Measurements from ENCODE around the gene AK9. TPM values are rescaled to one million over a fixed set of nuclear protein-coding genes. Genes with fewer than 3 reads are reported as not detected.

AK9 gene
- polyA plus RNA-seq, 2 donors, result 2.4 to 3.0 TPM

DNA sequence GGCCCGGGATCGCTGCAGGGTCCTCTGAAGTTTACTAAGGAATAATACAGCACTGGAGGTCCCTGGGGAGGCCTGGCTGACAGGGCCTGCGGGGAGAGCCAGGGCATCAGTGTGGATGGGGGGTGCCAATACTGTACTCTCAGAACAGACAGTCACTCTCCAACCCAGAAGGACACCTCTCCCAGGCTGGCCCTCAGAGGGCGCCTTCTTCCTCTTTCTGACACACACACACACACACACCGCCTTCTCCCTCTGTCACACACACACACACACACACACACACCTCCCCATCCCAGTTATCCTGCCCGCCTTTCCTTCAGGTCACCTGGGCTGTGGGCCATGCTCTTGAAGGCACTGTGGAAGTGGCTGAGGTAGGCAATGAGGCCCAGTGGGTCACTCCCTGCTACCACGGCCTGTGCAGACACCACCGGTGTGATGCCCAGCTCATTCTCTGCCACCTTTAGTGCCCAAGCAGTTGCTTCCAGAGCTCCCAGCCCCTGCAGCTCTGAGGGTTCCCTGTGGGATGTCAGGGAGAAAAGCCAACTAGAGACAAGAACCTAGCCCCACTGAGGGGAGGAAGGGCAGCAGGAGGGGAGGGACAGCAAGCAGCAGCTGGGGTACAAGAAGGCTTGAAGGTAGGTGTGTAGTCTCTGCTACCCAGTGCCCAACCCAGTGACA lies 243.0 kb downstream of the AK9 start:
- H3K9me3 ChIP-seq (ENCODE audit: control insufficient read depth in 2 of 2, insufficient read depth in 1 of 2, low read depth in 1 of 2, low read length in 1 of 2), result no peaks in the 10 kb centered on the region
- 77 to 81% methylated on average over 8 of the region's 8 CpGs for WGBS, 2 donors

DNA sequence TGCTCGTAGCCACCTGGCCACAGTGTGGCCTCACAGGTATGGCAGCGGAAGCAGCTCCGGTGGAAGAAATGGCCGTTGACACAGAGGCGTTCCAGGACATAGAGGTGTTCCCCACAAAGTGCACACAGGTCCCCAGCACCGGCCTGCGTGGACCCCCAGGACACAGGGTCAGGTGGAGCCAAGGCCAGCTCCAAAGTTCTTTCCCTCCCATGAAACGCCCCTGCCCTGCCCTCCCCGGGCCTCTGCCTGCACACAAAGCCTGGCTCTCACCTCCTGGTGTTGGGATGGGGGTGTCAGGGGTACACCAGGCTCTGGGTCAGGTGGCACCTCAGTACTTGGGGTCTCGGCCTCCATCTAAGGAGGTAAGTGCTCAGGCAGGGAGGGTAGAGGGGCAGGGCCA lies 243.9 kb downstream of the AK9 start:
- Histone ChIP-seq H3K4me1 (ENCODE audit: control insufficient read depth in 2 of 2, insufficient read depth in 2 of 2, low read length in 1 of 2) (peaks cover 6 to 20% of the 10 kb centered on the region in 2 donors), H3K4me3 (ENCODE audit: low read depth in 1 of 2, low read length in 2 of 2) (no peak overlapping the region), H3K36me3 (ENCODE audit: control insufficient read depth in 2 of 2, insufficient read depth in 2 of 2, low read length in 1 of 2) (peaks cover 11 to 35% of the 10 kb centered on the region in 2 donors), H3K9me3 (ENCODE audit: control insufficient read depth in 2 of 2, insufficient read depth in 1 of 2, low read depth in 1 of 2, low read length in 1 of 2) (no peaks in the 10 kb centered on the region), H3K27ac (ENCODE audit: low read depth in 2 of 2, low read length in 1 of 2) (no peak overlapping the region), H3K27me3 (ENCODE audit: control insufficient read depth in 1 of 2, insufficient read depth in 2 of 2, low read length in 2 of 2) (no peaks in the 10 kb centered on the region)
- 87 to 94% methylated on average over 10 of the region's 10 CpGs for WGBS, 2 donors

More for the DNA sequence above, 243.0 kb downstream of the AK9 start:
- no peaks in the 10 kb centered on the region for H3K27me3 ChIP-seq (ENCODE audit: control insufficient read depth in 1 of 2, insufficient read depth in 2 of 2, low read length in 2 of 2)
- no peak overlapping the region for H3K4me3 ChIP-seq (ENCODE audit: low read depth in 1 of 2, low read length in 2 of 2)
- H3K27ac ChIP-seq (ENCODE audit: low read depth in 2 of 2, low read length in 1 of 2), result no peak overlapping the region
- H3K4me1 ChIP-seq (ENCODE audit: control insufficient read depth in 2 of 2, insufficient read depth in 2 of 2, low read length in 1 of 2), result peaks cover 2 to 13% of the 10 kb centered on the region in 2 donors
- peaks cover 11 to 26% of the 10 kb centered on the region in 2 donors for H3K36me3 ChIP-seq (ENCODE audit: control insufficient read depth in 2 of 2, insufficient read depth in 2 of 2, low read length in 1 of 2)

DNA sequence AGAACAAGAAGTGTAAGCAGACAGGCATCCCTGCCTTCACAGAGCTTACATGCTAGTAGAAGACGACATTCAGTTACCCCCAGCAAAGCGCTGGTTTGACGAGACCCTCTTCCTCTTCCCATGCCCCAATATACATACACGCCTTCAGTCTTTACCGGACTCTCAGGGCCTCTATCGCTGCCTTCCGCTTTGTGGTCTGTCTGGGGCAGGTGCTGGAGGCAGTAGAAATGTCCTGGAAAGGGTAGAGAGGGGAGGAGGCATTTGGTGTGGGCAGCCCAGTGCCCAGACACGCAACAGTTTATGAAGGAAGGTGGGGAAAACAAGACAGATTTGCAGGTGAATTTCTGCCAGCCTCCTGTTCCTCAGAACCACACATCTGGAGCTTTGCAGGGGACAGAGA lies 244.5 kb downstream of the AK9 start:
- peaks cover 8 to 23% of the 10 kb centered on the region in 2 donors for H3K4me1 ChIP-seq (ENCODE audit: control insufficient read depth in 2 of 2, insufficient read depth in 2 of 2, low read length in 1 of 2)
- H3K4me3 ChIP-seq (ENCODE audit: low read depth in 1 of 2, low read length in 2 of 2), result no peak overlapping the region
- WGBS, 2 donors, result 76 to 91% methylated on average over 8 of the region's 8 CpGs
- no peaks in the 10 kb centered on the region for H3K27me3 ChIP-seq (ENCODE audit: control insufficient read depth in 1 of 2, insufficient read depth in 2 of 2, low read length in 2 of 2)
- no peak overlapping the region for H3K27ac ChIP-seq (ENCODE audit: low read depth in 2 of 2, low read length in 1 of 2)
- peaks cover 11 to 35% of the 10 kb centered on the region in 2 donors for H3K36me3 ChIP-seq (ENCODE audit: control insufficient read depth in 2 of 2, insufficient read depth in 2 of 2, low read length in 1 of 2)
- no peaks in the 10 kb centered on the region for H3K9me3 ChIP-seq (ENCODE audit: control insufficient read depth in 2 of 2, insufficient read depth in 1 of 2, low read depth in 1 of 2, low read length in 1 of 2)

DNA sequence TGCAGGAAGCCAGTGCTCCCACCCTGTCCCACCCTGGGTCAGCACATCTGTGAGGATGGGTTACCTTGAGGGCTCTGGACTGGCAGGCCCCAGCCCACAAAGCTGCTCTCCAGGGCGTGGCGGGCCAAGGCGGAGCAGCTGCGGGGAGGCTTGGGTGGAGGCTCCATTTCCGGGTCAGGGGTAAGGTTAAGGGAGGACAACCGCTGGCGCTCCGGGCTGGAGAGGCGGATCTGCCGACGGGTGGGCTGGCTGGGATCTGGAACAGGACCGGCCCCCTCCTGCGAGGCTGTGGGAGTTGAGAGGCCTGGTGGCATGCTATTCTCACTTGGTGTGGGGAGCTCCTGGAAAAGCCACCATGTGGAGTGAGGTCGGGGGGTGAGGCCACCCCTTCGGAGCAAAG lies 244.9 kb downstream of the AK9 start:
- peaks cover 8 to 27% of the 10 kb centered on the region in 2 donors for H3K4me1 ChIP-seq (ENCODE audit: control insufficient read depth in 2 of 2, insufficient read depth in 2 of 2, low read length in 1 of 2)
- 82 to 88% methylated on average over 15 of the region's 15 CpGs for WGBS, 2 donors
- H3K4me3 ChIP-seq (ENCODE audit: low read depth in 1 of 2, low read length in 2 of 2), result no peak overlapping the region
- no peaks in the 10 kb centered on the region for H3K27me3 ChIP-seq (ENCODE audit: control insufficient read depth in 1 of 2, insufficient read depth in 2 of 2, low read length in 2 of 2)
- peaks cover 11 to 35% of the 10 kb centered on the region in 2 donors for H3K36me3 ChIP-seq (ENCODE audit: control insufficient read depth in 2 of 2, insufficient read depth in 2 of 2, low read length in 1 of 2)
- no peaks in the 10 kb centered on the region for H3K9me3 ChIP-seq (ENCODE audit: control insufficient read depth in 2 of 2, insufficient read depth in 1 of 2, low read depth in 1 of 2, low read length in 1 of 2)
- no peak overlapping the region for H3K27ac ChIP-seq (ENCODE audit: low read depth in 2 of 2, low read length in 1 of 2)

DNA sequence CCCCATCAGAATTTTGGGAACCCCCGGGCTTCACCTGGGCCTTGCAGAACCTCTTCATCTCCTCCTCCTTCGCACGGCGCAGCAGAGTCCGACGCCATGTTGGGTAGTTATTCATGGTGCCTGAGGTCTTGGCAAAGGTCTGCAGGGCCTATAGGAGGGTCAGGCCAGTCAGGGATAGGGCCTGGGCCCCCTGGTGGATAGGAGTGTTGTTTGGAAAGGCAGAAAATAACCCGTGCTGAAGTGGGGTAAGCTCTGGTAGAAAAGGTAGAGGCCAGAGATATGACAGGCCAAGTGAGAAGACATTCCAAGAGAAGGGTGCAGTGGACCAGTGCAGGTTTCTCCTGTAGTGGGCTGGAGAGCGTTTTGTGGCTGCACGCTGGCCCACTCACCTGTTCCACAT lies 245.6 kb downstream of the AK9 start:
- Histone ChIP-seq H3K27me3 (ENCODE audit: control insufficient read depth in 1 of 2, insufficient read depth in 2 of 2, low read length in 2 of 2) (no peaks in the 10 kb centered on the region), H3K9me3 (ENCODE audit: control insufficient read depth in 2 of 2, insufficient read depth in 1 of 2, low read depth in 1 of 2, low read length in 1 of 2) (no peaks in the 10 kb centered on the region), H3K36me3 (ENCODE audit: control insufficient read depth in 2 of 2, insufficient read depth in 2 of 2, low read length in 1 of 2) (peaks cover 11 to 35% of the 10 kb centered on the region in 2 donors), H3K4me3 (ENCODE audit: low read depth in 1 of 2, low read length in 2 of 2) (no peak overlapping the region), H3K4me1 (ENCODE audit: control insufficient read depth in 2 of 2, insufficient read depth in 2 of 2, low read length in 1 of 2) (peaks cover 8 to 27% of the 10 kb centered on the region in 2 donors), H3K27ac (ENCODE audit: low read depth in 2 of 2, low read length in 1 of 2) (no peak overlapping the region)
- 90% methylated on average over 9 of the region's 9 CpGs for WGBS, 2 donors

DNA sequence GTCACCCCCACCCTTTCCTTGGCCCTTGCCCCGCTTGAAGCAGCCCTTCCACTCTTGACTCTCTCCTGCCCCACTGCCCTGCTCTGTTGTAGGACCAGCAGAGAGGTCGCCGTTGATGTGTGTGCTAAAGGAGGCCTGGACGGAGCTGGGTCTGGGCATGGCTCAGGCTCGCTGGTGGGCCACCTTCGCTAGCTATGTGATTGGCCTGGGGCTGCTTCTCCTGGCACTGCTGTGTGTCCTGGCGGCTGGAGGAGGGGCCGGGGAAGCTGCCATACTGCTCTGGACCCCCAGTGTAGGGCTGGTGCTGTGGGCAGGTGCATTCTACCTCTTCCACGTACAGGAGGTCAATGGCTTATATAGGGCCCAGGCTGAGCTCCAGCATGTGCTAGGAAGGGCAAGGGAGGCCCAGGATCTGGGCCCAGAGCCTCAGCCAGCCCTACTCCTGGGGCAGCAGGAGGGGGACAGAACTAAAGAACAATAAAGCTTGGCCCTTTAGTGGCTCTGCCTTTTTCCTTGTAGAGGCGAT lies 247.5 kb downstream of the AK9 start:
- H3K27ac ChIP-seq (ENCODE audit: low read depth in 2 of 2, low read length in 1 of 2), result no peak overlapping the region
- peaks cover 11 to 35% of the 10 kb centered on the region in 2 donors for H3K36me3 ChIP-seq (ENCODE audit: control insufficient read depth in 2 of 2, insufficient read depth in 2 of 2, low read length in 1 of 2)
- H3K4me1 ChIP-seq (ENCODE audit: control insufficient read depth in 2 of 2, insufficient read depth in 2 of 2, low read length in 1 of 2), result peaks cover 7 to 23% of the 10 kb centered on the region in 2 donors
- no peaks in the 10 kb centered on the region for H3K9me3 ChIP-seq (ENCODE audit: control insufficient read depth in 2 of 2, insufficient read depth in 1 of 2, low read depth in 1 of 2, low read length in 1 of 2)
- no peak overlapping the region for H3K4me3 ChIP-seq (ENCODE audit: low read depth in 1 of 2, low read length in 2 of 2)
- no peaks in the 10 kb centered on the region for H3K27me3 ChIP-seq (ENCODE audit: control insufficient read depth in 1 of 2, insufficient read depth in 2 of 2, low read length in 2 of 2)
- 88 to 92% methylated on average over 10 of the region's 10 CpGs for WGBS, 2 donors

Other genes with a start within 250 kb of the AK9 start
- gene MICAL1, start 235.4 kb downstream of the AK9 start, polyA plus RNA-seq, result 10 to 100 TPM; 17.6 to 18.2 TPM
- 1 to 10 TPM; 2.2 to 2.3 TPM for gene ZBTB24, start 208.0 kb downstream of the AK9 start, polyA plus RNA-seq
- 1 to 10 TPM; 5.2 to 6.6 TPM for gene FIG4, start 94 bp upstream of the AK9 start, polyA plus RNA-seq

Measured in esophagus (tissue), 2 donors.